Spleen (tissue), 11 donors: ENCODE data around the gene SYT17. TPM values are rescaled to one million over a fixed set of nuclear protein-coding genes. Genes with fewer than 3 reads are reported as not detected.

Experiments
- DNase-seq: peaks from one replicate; pipeline ENCODE4 v3.0.0-alpha.2; 2020
- H3K27ac ChIP-seq, 8 donors: fragments of 200-600 bp; sonication (generic) in 7 of 8; 1 replicate in 4 of 8; 2 replicates in 4 of 8; pipeline versions ENCODE4 v1.5.0 to v1.8.0; 2016 to 2021; ENCODE audit warnings: inconsistent platforms in 4 of 8, mild to moderate bottlenecking in 4 of 8, moderate library complexity in 1 of 8
- H3K27me3 ChIP-seq, 7 donors: fragments of 200-600 bp; sonication (generic) in 6 of 7; replicated peaks in 1 of 7; 1 replicate in 4 of 7; 2 replicates in 3 of 7; pipeline versions ENCODE4 v1.5.0 to v1.8.0; 2016 to 2021; ENCODE audit warnings: inconsistent platforms in 3 of 7, mild to moderate bottlenecking in 1 of 7
- H3K36me3 ChIP-seq, 6 donors: fragments of 200-600 bp; sonication (generic) in 5 of 6; 1 replicate in 4 of 6; 2 replicates in 2 of 6; pipeline versions ENCODE4 v1.5.0 to v1.8.0; 2016 to 2021; ENCODE audit warnings: inconsistent platforms in 2 of 6
- H3K4me1 ChIP-seq, 6 donors: fragments of 200-600 bp; sonication (generic) in 5 of 6; 1 replicate in 3 of 6; 2 replicates in 3 of 6; pipeline versions ENCODE4 v1.5.0 to v1.8.0; 2016 to 2021; ENCODE audit warnings: inconsistent platforms in 3 of 6
- H3K4me3 ChIP-seq, 8 donors: fragments of 200-600 bp; sonication (generic) in 7 of 8; 1 replicate in 4 of 8; 2 replicates in 4 of 8; pipeline versions ENCODE4 v1.5.0 to v1.8.0; 2016 to 2021; ENCODE audit warnings: inconsistent platforms in 4 of 8, mild to moderate bottlenecking in 4 of 8, moderate library complexity in 2 of 8
- H3K9me3 ChIP-seq, 8 donors: fragments of 200-600 bp; sonication (generic) in 7 of 8; 1 replicate in 4 of 8; 2 replicates in 4 of 8; pipeline versions ENCODE4 v1.5.0 to v1.8.0; 2016 to 2021; ENCODE audit warnings: inconsistent platforms in 4 of 8
- POLR2A ChIP-seq, 3 donors: fragments of 450-650 bp; IDR thresholded peaks; one replicate each; pipeline ENCODE4 v1.5.1; 2017; ENCODE audit warnings: antibody characterized with exemption in 3 of 3, mild to moderate bottlenecking in 1 of 3
- POLR2AphosphoS5 ChIP-seq, 3 donors: sonication (generic); formaldehyde crosslinking; IDR thresholded peaks; one replicate each; pipeline ENCODE4 v1.5.1; 2017; ENCODE audit warnings: antibody characterized with exemption in 3 of 3
- WGBS, 5 donors: extraction: QIAGEN DNeasy Blood & Tissue Kit in 3 of 5; methylation state at CpG; one replicate each; pipeline versions ENCODE4 v1.1.5 to v1.1.7; 2013 to 2018; 5-methylcytosine and 5-hydroxymethylcytosine counted together
- intact Hi-C: fragments of 100-400 bp; cut with DNase I; formaldehyde crosslinking; loops from one replicate; pipeline ENCODE4 v1.15.0; 2023; ENCODE audit warnings: low total_unique reads
- polyA plus RNA-seq, 3 donors: library from polyadenylated mRNA; stranded (reverse); fragments of 200-250 nt; gene quantifications; one replicate each; pipeline ENCODE4 v1.2.1, GENCODE V29; 2013
- total RNA-seq, 7 donors: library from RNA; depleted of rRNA in 3 of 7; stranded (reverse); fragments of >200 nt in 3 of 7; fragmentation: NEBNext Ultra II Directional in 4 of 7; extraction: Animal tissue kit (Norgen Biotek cat#: 25700) in 4 of 7; gene quantifications; one replicate each; pipeline versions ENCODE4 v1.1.0 to v1.2.1, GENCODE V29; 2016 to 2021
- TF ChIP-seq, protein P1 (sequence below), 11 experiments: fragments of 200-600 bp in 7 of 11; fragments of 450-650 bp in 4 of 11; sonication (generic) in 4 of 11; IDR thresholded peaks in 8 of 11; conservative IDR thresholded peaks in 3 of 11; 1 replicate in 7 of 11; 2 replicates in 4 of 11; pipeline versions ENCODE4 v1.4.0 to v1.8.0; 2016 to 2021; ENCODE audit warnings: antibody characterized with exemption in 11 of 11, inconsistent platforms in 4 of 11, mild to moderate bottlenecking in 1 of 11
- donor health status: healthy with polysubstance abuse.
- donor health status: DM: no; HTN: no; CAD: no; lungs with moderate emphysema.
- donor health status: DM: no; HTN: no; CAD: no.
- donor health status: Bipolar disorder and iron deficiency.
- donor health status: healthy.
- donor health status: DM: no; HTN: no; CAD: no.
- donor health status: DM: yes; HTN: yes; CAD: no.

Gene SYT17
- total and polyA plus RNA-seq, 10 donors: 1.2 to 3.7 (median 2.0) TPM

DNA sequence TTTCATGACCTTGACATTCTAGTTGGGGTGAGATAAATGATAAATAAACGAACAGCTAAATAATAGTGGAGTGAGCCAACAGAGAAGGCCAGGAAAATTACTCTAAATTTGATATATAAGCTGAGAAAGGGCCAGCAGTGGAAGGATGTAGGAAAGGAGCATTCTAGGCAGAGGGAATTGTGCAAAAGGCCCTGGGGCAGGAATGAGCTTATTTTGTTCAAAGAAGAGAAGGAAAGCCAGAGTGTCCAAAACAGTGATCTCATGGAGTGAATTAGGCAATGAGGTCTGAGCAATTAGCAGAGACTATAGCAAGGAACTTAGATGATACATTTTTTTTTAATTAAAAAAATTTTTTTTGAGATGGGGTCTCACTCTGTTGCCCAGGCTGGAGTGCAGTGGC, 74.1 kb downstream of the SYT17 start:
- TF ChIP-seq POLR2AphosphoS5 (IDR thresholded peaks at IDR 0.05) (no peak), POLR2A (IDR thresholded peaks at IDR 0.05) (no peak)
- TF ChIP-seq, protein P1, sequence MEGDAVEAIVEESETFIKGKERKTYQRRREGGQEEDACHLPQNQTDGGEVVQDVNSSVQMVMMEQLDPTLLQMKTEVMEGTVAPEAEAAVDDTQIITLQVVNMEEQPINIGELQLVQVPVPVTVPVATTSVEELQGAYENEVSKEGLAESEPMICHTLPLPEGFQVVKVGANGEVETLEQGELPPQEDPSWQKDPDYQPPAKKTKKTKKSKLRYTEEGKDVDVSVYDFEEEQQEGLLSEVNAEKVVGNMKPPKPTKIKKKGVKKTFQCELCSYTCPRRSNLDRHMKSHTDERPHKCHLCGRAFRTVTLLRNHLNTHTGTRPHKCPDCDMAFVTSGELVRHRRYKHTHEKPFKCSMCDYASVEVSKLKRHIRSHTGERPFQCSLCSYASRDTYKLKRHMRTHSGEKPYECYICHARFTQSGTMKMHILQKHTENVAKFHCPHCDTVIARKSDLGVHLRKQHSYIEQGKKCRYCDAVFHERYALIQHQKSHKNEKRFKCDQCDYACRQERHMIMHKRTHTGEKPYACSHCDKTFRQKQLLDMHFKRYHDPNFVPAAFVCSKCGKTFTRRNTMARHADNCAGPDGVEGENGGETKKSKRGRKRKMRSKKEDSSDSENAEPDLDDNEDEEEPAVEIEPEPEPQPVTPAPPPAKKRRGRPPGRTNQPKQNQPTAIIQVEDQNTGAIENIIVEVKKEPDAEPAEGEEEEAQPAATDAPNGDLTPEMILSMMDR (IDR thresholded peaks at IDR 0.05 in 8 of 11, conservative IDR thresholded peaks at IDR 0.05 in 3 of 11): no peak
- no peak for DNase-seq
- no peak overlapping the region for H3K27ac ChIP-seq
- WGBS, 5 donors: 45 to 66% (median 55%) methylated on average over 1 of the region's 1 CpG
- peaks cover 0 to 8% (median 0%) of the 10 kb centered on the region in 7 donors for H3K27me3 ChIP-seq
- H3K9me3 ChIP-seq: peaks cover 0 to 36% (median 15%) of the 10 kb centered on the region in 8 donors
- H3K4me1 ChIP-seq: no peaks in the 10 kb centered on the region
- intact Hi-C loops: no loop called here
- no peak overlapping the region for H3K4me3 ChIP-seq
- peaks cover 0 to 5% (median 0%) of the 10 kb centered on the region in 6 donors for H3K36me3 ChIP-seq

DNA sequence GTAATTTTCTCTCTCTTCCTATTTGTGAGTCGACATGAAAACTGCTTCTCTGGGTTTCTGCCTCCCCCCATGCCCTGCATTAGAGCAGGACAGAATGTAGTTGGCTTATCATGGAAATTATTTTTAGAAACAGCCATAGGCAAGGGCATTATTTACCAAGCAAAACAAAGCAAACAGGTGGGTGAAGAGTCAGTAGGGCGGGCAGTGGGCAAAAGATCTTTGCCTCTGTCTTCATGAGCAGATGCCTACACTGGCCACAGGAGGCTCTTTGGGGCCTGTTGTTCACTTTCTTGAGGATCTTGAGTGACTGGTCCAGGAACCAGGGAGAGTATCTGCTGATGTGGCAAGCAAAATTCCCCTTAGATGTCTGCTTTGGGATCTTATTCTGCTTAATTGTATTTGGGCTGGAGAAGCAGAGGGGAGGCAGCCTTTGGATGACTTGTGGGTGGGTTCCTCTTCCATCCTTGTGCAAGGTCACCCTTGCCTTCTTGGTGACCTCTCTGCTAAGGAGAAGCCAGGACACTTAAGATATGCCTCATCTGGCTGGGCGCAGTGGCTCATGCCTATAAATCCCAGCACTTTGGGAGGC, 75.0 kb downstream of the SYT17 start:
- Histone ChIP-seq H3K4me3 (no peak overlapping the region), H3K4me1 (no peaks in the 10 kb centered on the region), H3K36me3 (peaks cover 0 to 5% (median 0%) of the 10 kb centered on the region in 6 donors), H3K9me3 (peaks cover 0 to 31% (median 17%) of the 10 kb centered on the region in 8 donors), H3K27me3 (peaks cover 0 to 8% (median 0%) of the 10 kb centered on the region in 7 donors), H3K27ac (no peak overlapping the region)
- no peak for TF ChIP-seq POLR2A (IDR thresholded peaks at IDR 0.05)
- TF ChIP-seq, protein P1 (IDR thresholded peaks at IDR 0.05 in 8 of 11, conservative IDR thresholded peaks at IDR 0.05 in 3 of 11): no peak
- no peak for DNase-seq
- intact Hi-C loops: no loop called here
- 75 to 90% (median 80%) methylated on average over 3 of the region's 3 CpGs for WGBS, 5 donors

DNA sequence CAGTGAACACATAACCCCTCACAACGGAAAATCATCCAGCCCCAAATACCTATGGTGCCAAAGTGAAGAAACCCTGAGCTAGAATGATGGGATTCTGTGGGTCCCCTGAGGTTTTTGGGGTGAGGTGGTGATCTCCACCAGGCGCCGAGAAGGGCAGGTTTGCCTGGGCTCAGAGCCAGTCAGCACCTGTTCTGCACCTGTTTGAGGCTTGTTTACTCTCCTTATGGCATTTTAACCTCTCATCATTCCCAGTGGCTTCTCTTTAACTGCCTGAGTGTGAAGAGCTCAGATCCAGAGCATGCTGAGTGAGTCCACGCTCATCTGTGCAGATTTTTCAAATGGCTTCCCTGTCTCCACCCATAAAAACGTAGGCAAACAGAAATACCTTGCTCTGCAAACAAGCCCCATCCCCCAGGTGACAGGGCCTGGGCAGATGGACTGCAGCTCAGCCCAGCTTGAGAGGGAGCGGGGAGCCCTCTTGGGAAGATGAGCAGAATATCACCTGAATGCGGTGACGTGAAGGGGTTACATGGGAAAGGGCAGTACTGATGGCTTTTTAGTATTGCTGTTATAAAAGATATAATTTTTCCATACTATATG, 77.4 kb downstream of the SYT17 start:
- H3K9me3 ChIP-seq: peaks cover 0 to 15% (median 5%) of the 10 kb centered on the region in 8 donors
- intact Hi-C loops: no loop called here
- H3K36me3 ChIP-seq: no peaks in the 10 kb centered on the region
- H3K4me1 ChIP-seq: no peaks in the 10 kb centered on the region
- H3K27ac ChIP-seq: no peak overlapping the region
- H3K27me3 ChIP-seq: peaks cover 0 to 8% (median 0%) of the 10 kb centered on the region in 7 donors
- 74 to 87% (median 81%) methylated on average over 8 of the region's 8 CpGs for WGBS, 5 donors
- H3K4me3 ChIP-seq: no peak overlapping the region
- no peak for DNase-seq
- TF ChIP-seq POLR2A (IDR thresholded peaks at IDR 0.05) (no peak), POLR2AphosphoS5 (IDR thresholded peaks at IDR 0.05) (no peak)
- TF ChIP-seq, protein P1 (IDR thresholded peaks at IDR 0.05 in 8 of 11, conservative IDR thresholded peaks at IDR 0.05 in 3 of 11): no peak

DNA sequence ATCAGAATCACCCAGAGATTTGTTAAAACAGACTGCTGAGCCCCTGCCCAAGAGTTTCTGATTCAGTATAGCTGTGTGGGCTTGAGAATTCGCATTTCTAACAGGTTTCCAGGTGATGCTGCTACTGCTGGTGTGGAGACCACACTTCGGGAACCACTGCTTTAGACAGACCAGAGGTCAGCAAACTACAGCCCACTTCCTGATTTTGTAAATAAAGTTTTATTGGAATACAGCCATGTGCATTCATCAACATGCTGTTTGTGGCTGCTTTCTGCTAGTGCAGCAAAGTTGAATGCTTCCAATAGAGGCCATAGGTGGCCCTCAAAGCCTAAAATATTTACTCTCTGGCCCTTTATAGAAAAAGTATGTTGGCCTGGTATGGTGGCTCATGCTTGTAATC, 84.9 kb downstream of the SYT17 start:
- no peak overlapping the region for H3K4me3 ChIP-seq
- H3K4me1 ChIP-seq: no peaks in the 10 kb centered on the region
- intact Hi-C loops: no loop called here
- H3K27ac ChIP-seq: no peak overlapping the region
- H3K27me3 ChIP-seq: peaks cover 0 to 4% (median 0%) of the 10 kb centered on the region in 7 donors
- WGBS, 5 donors: 66 to 80% (median 74%) methylated on average over 2 of the region's 2 CpGs
- no peaks in the 10 kb centered on the region for H3K36me3 ChIP-seq
- H3K9me3 ChIP-seq: peaks cover 0 to 5% (median 0%) of the 10 kb centered on the region in 8 donors
- no peak for TF ChIP-seq POLR2AphosphoS5 (IDR thresholded peaks at IDR 0.05)
- TF ChIP-seq POLR2A (IDR thresholded peaks at IDR 0.05): no peak
- TF ChIP-seq, protein P1 (IDR thresholded peaks at IDR 0.05 in 8 of 11, conservative IDR thresholded peaks at IDR 0.05 in 3 of 11): no peak
- no peak for DNase-seq
